ENCODE data around the gene COL4A2.

Gene COL4A2

GRCh38 chr13:110265682-110266430, 41.2 kb upstream of the COL4A2 start:
- TF ChIP-seq CTCF (IDR thresholded peaks at IDR 0.05; ENCODE audit: insufficient read depth, low read length, missing control alignments), result no peak
- ChIA-PET POLR2A (no interaction called here), CTCF (interaction anchor here (0.7 to 4.6 kb wide), 2 partner anchors 9 to 190 kb away, joined by 3 to 20 read pairs; no protein-coding TSS in a partner anchor)
- DNase-seq (ENCODE audit: low read depth, low spot score), result no peak
- no peak overlapping the region for H3K4me3 ChIP-seq (ENCODE audit: low read depth, low read length)

GRCh38 chr13:110266431-110266809, 40.7 kb upstream of the COL4A2 start:
- CTCF ChIA-PET, result no interaction called here
- no peak for TF ChIP-seq CTCF (IDR thresholded peaks at IDR 0.05; ENCODE audit: insufficient read depth, low read length, missing control alignments)
- DNase-seq (ENCODE audit: low read depth, low spot score), result no peak
- no peak overlapping the region for H3K4me3 ChIP-seq (ENCODE audit: low read depth, low read length)
- POLR2A ChIA-PET, result no interaction called here

- ChIA-PET CTCF (interaction anchor here (1.5 kb wide), 1 partner anchor 10 kb away, joined by 3 read pairs; no protein-coding TSS in a partner anchor), POLR2A (interaction anchor here (1.1 kb wide), 1 partner anchor 40 kb away, joined by 3 read pairs; the partner anchor contains the start of genes COL4A1 and COL4A2)
- H3K4me3 ChIP-seq (ENCODE audit: low read depth, low read length), result no peak overlapping the region
- DNase-seq (ENCODE audit: low read depth, low spot score), result no peak
- no peak for TF ChIP-seq CTCF (IDR thresholded peaks at IDR 0.05; ENCODE audit: insufficient read depth, low read length, missing control alignments)
These were observed 40.1 kb upstream of the COL4A2 start for GRCh38 chr13:110266983-110267382.

- ChIA-PET POLR2A (interaction anchor here (1.1 kb wide), 1 partner anchor 39 kb away, joined by 3 read pairs; the partner anchor contains the start of genes COL4A1 and COL4A2), CTCF (interaction anchor here (0.7 to 1.5 kb wide), 5 partner anchors 9 to 176 kb away, joined by 3 to 8 read pairs (median 4); no protein-coding TSS in a partner anchor)
- no peak overlapping the region for H3K4me3 ChIP-seq (ENCODE audit: low read depth, low read length)
- no peak for TF ChIP-seq CTCF (IDR thresholded peaks at IDR 0.05; ENCODE audit: insufficient read depth, low read length, missing control alignments)
- DNase-seq (ENCODE audit: low read depth, low spot score), result no peak
These were observed 39.0 kb upstream of the COL4A2 start for GRCh38 chr13:110268061-110268460.

- ChIA-PET POLR2A (no interaction called here), CTCF (interaction anchor here (0.8 to 1.3 kb wide), 2 partner anchors 21 to 176 kb away, joined by 5 to 8 read pairs; no protein-coding TSS in a partner anchor)
- no peak overlapping the region for H3K4me3 ChIP-seq (ENCODE audit: low read depth, low read length)
- no peak for DNase-seq (ENCODE audit: low read depth, low spot score)
- no peak for TF ChIP-seq CTCF (IDR thresholded peaks at IDR 0.05; ENCODE audit: insufficient read depth, low read length, missing control alignments)
These were observed 38.4 kb upstream of the COL4A2 start for GRCh38 chr13:110268576-110269185.

- CTCF ChIA-PET, result interaction anchor here (1.4 kb wide), 1 partner anchor 10 kb away, joined by 4 read pairs; no protein-coding TSS in a partner anchor
- DNase-seq (ENCODE audit: low read depth, low spot score), result no peak
- H3K4me3 ChIP-seq (ENCODE audit: low read depth, low read length), result no peak overlapping the region
- no peak for TF ChIP-seq CTCF (IDR thresholded peaks at IDR 0.05; ENCODE audit: insufficient read depth, low read length, missing control alignments)
- POLR2A ChIA-PET, result no interaction called here
These were observed 37.4 kb upstream of the COL4A2 start for GRCh38 chr13:110269509-110270185.

Measured in AG04449 (cell line).